ENCODE measurements around the gene DNAH7. TPM values are rescaled to one million over a fixed set of nuclear protein-coding genes. Genes with fewer than 3 reads are reported as not detected.

DNAH7 gene
- total RNA-seq, 6 experiments from 2014 or later, result 0.12 to 0.35 (median 0.26) TPM

GRCh38 chr2:195756218-195756942 lies 312.3 kb downstream of the DNAH7 start:
- TF ChIP-seq, protein P1, sequence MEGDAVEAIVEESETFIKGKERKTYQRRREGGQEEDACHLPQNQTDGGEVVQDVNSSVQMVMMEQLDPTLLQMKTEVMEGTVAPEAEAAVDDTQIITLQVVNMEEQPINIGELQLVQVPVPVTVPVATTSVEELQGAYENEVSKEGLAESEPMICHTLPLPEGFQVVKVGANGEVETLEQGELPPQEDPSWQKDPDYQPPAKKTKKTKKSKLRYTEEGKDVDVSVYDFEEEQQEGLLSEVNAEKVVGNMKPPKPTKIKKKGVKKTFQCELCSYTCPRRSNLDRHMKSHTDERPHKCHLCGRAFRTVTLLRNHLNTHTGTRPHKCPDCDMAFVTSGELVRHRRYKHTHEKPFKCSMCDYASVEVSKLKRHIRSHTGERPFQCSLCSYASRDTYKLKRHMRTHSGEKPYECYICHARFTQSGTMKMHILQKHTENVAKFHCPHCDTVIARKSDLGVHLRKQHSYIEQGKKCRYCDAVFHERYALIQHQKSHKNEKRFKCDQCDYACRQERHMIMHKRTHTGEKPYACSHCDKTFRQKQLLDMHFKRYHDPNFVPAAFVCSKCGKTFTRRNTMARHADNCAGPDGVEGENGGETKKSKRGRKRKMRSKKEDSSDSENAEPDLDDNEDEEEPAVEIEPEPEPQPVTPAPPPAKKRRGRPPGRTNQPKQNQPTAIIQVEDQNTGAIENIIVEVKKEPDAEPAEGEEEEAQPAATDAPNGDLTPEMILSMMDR (IDR thresholded peaks at IDR 0.05), result no peak
- TF ChIP-seq POLR2A (IDR thresholded peaks at IDR 0.05), result no peak
- Histone ChIP-seq H3K4me3 (no peak overlapping the region), H3K27ac (no peak overlapping the region), H3K27me3 (no peaks in the 10 kb centered on the region), H3K4me1 (no peaks in the 10 kb centered on the region), H3K36me3 (no peaks in the 10 kb centered on the region), H3K9me3 (no peaks in the 10 kb centered on the region)
- ATAC-seq (no peak), DNase-seq (no peak)
- intact Hi-C loops (cut with DNase I), result no loop called here
- 49% methylated on average over 4 of the region's 7 CpGs for WGBS (ENCODE audit: insufficient coverage, low coverage, low lambda C conversion rate, missing lambda C conversion rate)

DNA sequence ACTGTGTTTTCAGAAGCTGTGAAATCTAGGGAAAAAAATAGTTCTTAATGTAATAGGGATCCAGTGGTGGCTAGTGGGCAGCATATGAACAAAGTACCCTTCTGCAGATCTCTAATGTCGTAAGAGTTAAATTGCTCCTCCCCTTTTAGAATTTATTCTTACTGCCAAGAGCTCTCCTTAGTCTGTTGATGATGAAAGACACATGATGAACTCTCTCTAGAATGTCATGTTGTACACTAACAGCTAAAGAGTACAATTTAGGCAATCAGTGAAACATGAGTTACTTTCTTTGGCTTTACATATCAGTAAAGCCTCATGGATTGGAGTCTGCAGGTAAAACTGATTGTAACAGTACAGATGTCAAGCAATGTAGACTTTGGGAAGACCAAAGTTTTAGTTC lies 327.4 kb downstream of the DNAH7 start:
- H3K36me3 ChIP-seq, result no peaks in the 10 kb centered on the region
- DNase-seq, result no peak
- 75% methylated on average over 1 of the region's 1 CpG for WGBS (ENCODE audit: insufficient coverage, low coverage, low lambda C conversion rate, missing lambda C conversion rate)
- TF ChIP-seq POLR2A (IDR thresholded peaks at IDR 0.05), result no peak
- TF ChIP-seq, protein P1 (IDR thresholded peaks at IDR 0.05), result no peak
- H3K27me3 ChIP-seq, result no peaks in the 10 kb centered on the region
- no peak overlapping the region for H3K27ac ChIP-seq
- no peaks in the 10 kb centered on the region for H3K9me3 ChIP-seq
- no peak for ATAC-seq
- intact Hi-C loops (cut with DNase I), result no loop called here
- H3K4me3 ChIP-seq, result no peak overlapping the region
- H3K4me1 ChIP-seq, result no peaks in the 10 kb centered on the region

DNA sequence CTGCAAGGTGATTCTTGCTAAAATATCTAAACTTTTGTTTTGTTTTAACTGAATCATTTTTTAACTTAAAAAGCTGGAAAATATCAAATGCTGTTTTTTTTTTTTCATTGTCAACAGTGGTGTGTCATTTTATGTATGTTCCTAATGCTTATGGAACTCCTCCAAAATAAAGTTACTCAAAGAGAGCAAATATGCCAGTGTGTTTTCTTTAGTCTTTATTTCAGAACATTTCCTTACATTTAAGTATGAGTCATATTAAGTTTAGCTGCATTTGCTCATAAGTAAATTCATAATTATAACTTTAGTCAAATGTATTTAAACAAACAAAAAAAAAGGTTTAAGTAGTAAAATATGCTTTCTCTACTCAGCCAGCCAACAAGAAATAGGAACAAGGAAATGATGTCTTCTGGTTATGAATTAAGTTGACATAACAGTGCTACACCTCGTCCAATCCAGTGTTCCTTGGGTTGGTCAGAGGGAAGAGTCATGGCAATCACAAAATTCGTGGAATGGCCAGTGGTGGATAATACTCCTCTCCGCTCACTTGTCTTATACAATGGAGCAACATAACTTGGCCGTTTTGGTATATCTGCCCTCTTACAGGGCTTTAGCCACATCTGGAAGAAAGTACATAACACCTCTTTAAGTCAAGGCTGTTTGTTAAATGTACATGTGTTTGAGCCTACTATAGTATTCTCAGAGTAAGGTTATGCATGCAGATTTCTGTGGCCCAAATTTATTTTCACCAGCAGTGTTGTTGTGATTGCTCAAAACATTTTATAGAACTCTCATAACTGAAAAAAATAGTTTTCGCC lies 330.9 kb downstream of the DNAH7 start:
- no peak for ATAC-seq
- intact Hi-C loops (cut with DNase I), result no loop called here
- H3K27ac ChIP-seq, result no peak overlapping the region
- H3K4me1 ChIP-seq, result no peaks in the 10 kb centered on the region
- WGBS (ENCODE audit: insufficient coverage, low coverage, low lambda C conversion rate, missing lambda C conversion rate), result 72% methylated on average over 4 of the region's 5 CpGs
- no peaks in the 10 kb centered on the region for H3K27me3 ChIP-seq
- H3K4me3 ChIP-seq, result no peak overlapping the region
- TF ChIP-seq POLR2A (IDR thresholded peaks at IDR 0.05), result no peak
- TF ChIP-seq, protein P1 (IDR thresholded peaks at IDR 0.05), result no peak
- no peaks in the 10 kb centered on the region for H3K36me3 ChIP-seq
- H3K9me3 ChIP-seq, result no peaks in the 10 kb centered on the region
- no peak for DNase-seq

- no peak overlapping the region for H3K27ac ChIP-seq
- H3K27me3 ChIP-seq, result no peaks in the 10 kb centered on the region
- WGBS (ENCODE audit: insufficient coverage, low coverage, low lambda C conversion rate, missing lambda C conversion rate), result 62% methylated on average over 1 of the region's 1 CpG
- H3K4me3 ChIP-seq, result no peak overlapping the region
- TF ChIP-seq, protein P1 (IDR thresholded peaks at IDR 0.05), result no peak
- no peak for TF ChIP-seq POLR2A (IDR thresholded peaks at IDR 0.05)
- intact Hi-C loops (cut with DNase I), result no loop called here
- no peak for DNase-seq
- H3K4me1 ChIP-seq, result no peaks in the 10 kb centered on the region
- no peaks in the 10 kb centered on the region for H3K36me3 ChIP-seq
- ATAC-seq, result no peak
- H3K9me3 ChIP-seq, result no peaks in the 10 kb centered on the region
Measured at GRCh38 chr2:195735347-195735746, 333.3 kb downstream of the DNAH7 start.
